Measurements from ENCODE around the gene CPLX4. TPM values are rescaled to one million over a fixed set of nuclear protein-coding genes. Genes with fewer than 3 reads are reported as not detected.
"Not testable (repeated sequence)": the region's sequence is repeated elsewhere in the genome, so short reads cannot be mapped to it uniquely, and the experiment has no call there.

The CPLX4 gene
- total RNA-seq, 1 experiment from 2014 or later = not detected

GRCh38 chr18:59271606-59272220 is 46.7 kb downstream of the CPLX4 start:
- no peak for DNase-seq (ENCODE audit: extremely low read depth, low read depth)

GRCh38 chr18:59270689-59271257 is 47.7 kb downstream of the CPLX4 start:
- no peak for DNase-seq (ENCODE audit: extremely low read depth, low read depth)

GRCh38 chr18:59269563-59270119 is 48.8 kb downstream of the CPLX4 start:
- no peak for DNase-seq (ENCODE audit: extremely low read depth, low read depth)

- peak; percentile 43 for DNase-seq (ENCODE audit: extremely low read depth, low read depth)
These were observed 49.5 kb downstream of the CPLX4 start for GRCh38 chr18:59268721-59269562.

GRCh38 chr18:59268127-59268720 is 50.2 kb downstream of the CPLX4 start:
- DNase-seq (ENCODE audit: extremely low read depth, low read depth) = no peak

- DNase-seq (ENCODE audit: extremely low read depth, low read depth) = no peak
These were observed 50.8 kb downstream of the CPLX4 start for GRCh38 chr18:59267503-59268126.

GRCh38 chr18:59266886-59267502 is 51.5 kb downstream of the CPLX4 start:
- no peak for DNase-seq (ENCODE audit: extremely low read depth, low read depth)

GRCh38 chr18:59266459-59266858 is 52.0 kb downstream of the CPLX4 start:
- DNase-seq (ENCODE audit: extremely low read depth, low read depth) = no peak

- DNase-seq (ENCODE audit: extremely low read depth, low read depth) = no peak
These were observed 52.5 kb downstream of the CPLX4 start for GRCh38 chr18:59265974-59266369.

GRCh38 chr18:59265246-59265973 is 53.0 kb downstream of the CPLX4 start:
- DNase-seq (ENCODE audit: extremely low read depth, low read depth) = no peak

- no peak for DNase-seq (ENCODE audit: extremely low read depth, low read depth)
These were observed 53.7 kb downstream of the CPLX4 start for GRCh38 chr18:59264651-59265245.

GRCh38 chr18:59264121-59264571 is 54.3 kb downstream of the CPLX4 start:
- DNase-seq (ENCODE audit: extremely low read depth, low read depth) = no peak

- DNase-seq (ENCODE audit: extremely low read depth, low read depth) = no peak
These were observed 54.8 kb downstream of the CPLX4 start for GRCh38 chr18:59263661-59264060.

GRCh38 chr18:59262243-59262642 is 56.2 kb downstream of the CPLX4 start:
- DNase-seq (ENCODE audit: extremely low read depth, low read depth) = not testable (repeated sequence)

- not testable (repeated sequence) for DNase-seq (ENCODE audit: extremely low read depth, low read depth)
These were observed 56.6 kb downstream of the CPLX4 start for GRCh38 chr18:59261842-59262241.

- not testable (repeated sequence) for DNase-seq (ENCODE audit: extremely low read depth, low read depth)
These were observed 63.0 kb downstream of the CPLX4 start for GRCh38 chr18:59255491-59255890.

- peak; percentile 71 for DNase-seq (ENCODE audit: extremely low read depth, low read depth)
These were observed 69.2 kb downstream of the CPLX4 start for GRCh38 chr18:59249199-59249774.

GRCh38 chr18:59246796-59247195 is 71.7 kb downstream of the CPLX4 start:
- no peak for DNase-seq (ENCODE audit: extremely low read depth, low read depth)

Data from NCI-H460 (cell line).